HepG2 (cell line): ENCODE results near the gene SEMA3F. TPM values are rescaled to one million over a fixed set of nuclear protein-coding genes. Genes with fewer than 3 reads are reported as not detected.

ENCODE experiments used
- ASH2L ChIP-seq: fragments of 300-600, 200-600 bp; sonication (generic); IDR thresholded peaks from 2 replicates; pipeline ENCODE4 v1.7.0; 2017; ENCODE audit warnings: low read depth, mild to moderate bottlenecking, moderate library complexity, mixed read lengths, low read length; ENCODE audit not compliant: insufficient read length
- NFATC3 ChIP-seq: sonication (generic); formaldehyde crosslinking; IDR thresholded peaks from 2 replicates; pipeline ENCODE4 v1.5.1; 2020; ENCODE audit warnings: mild to moderate bottlenecking, missing genetic modification reagents
- PAF1 ChIP-seq: IDR thresholded peaks from 2 replicates; pipeline ENCODE4 v1.6.1; 2016; ENCODE audit warnings: missing genetic modification reagents, missing compliant biosample characterization
- ZKSCAN5 ChIP-seq: sonication (generic); formaldehyde crosslinking; IDR thresholded peaks from 2 replicates; pipeline ENCODE4 v1.5.1; 2020; ENCODE audit warnings: mild to moderate bottlenecking, missing genetic modification reagents
- ZNF281 ChIP-seq: sonication (generic); formaldehyde crosslinking; IDR thresholded peaks from 2 replicates; pipeline ENCODE4 v1.4.0; 2020; ENCODE audit warnings: missing genetic modification reagents, borderline replicate concordance
- ZNF30 ChIP-seq: sonication (generic); formaldehyde crosslinking; IDR thresholded peaks from 2 replicates; pipeline ENCODE4 v1.5.0; 2020; ENCODE audit warnings: mild to moderate bottlenecking, missing genetic modification reagents
- ZNF318 ChIP-seq: sonication (generic); formaldehyde crosslinking; IDR thresholded peaks from 2 replicates; pipeline ENCODE4 v1.4.0; 2020; ENCODE audit warnings: mild to moderate bottlenecking, missing genetic modification reagents
- polyA plus RNA-seq, 8 experiments: library from polyadenylated mRNA; depleted of rRNA in 3 of 8; stranded (reverse) in 7 of 8; unstranded in 1 of 8; fragments of >200 nt; fragmentation: Illumina TruSeq in 4 of 8; extraction: Trizol in 4 of 8; gene quantifications; 2 replicates each; pipeline versions ENCODE4 v1.2.1 to v1.2.3, GENCODE V29; 2011 to 2016; ENCODE audit warnings: low read depth in 4 of 8, missing spikeins in 1 of 8, mixed read lengths in 1 of 8; ENCODE audit not compliant: insufficient read depth in 1 of 8
- total RNA-seq, 5 experiments: library from RNA; depleted of rRNA; stranded (reverse); fragments of >200 nt; fragmentation: Illumina TruSeq; extraction: Trizol; gene quantifications; 2 replicates each; pipeline ENCODE4 v1.2.3, GENCODE V29; 2016; ENCODE audit warnings: low read depth in 1 of 5

The SEMA3F gene
- total and polyA plus RNA-seq, 2 of the 13 experiments (the other 11 are each of a cell fraction or from before 2014, with no cell fraction given) = 7.6 to 17.2 TPM

- TF ChIP-seq ZNF318 (CRISPR knock-in tag) (no peak), ZKSCAN5 (CRISPR knock-in tag) (peak; percentile 74; the same call in 1 of the 2 replicates), PAF1 (CRISPR knock-in tag) (no peak), ZNF30 (CRISPR knock-in tag) (no peak), ASH2L (peak; percentile 64), NFATC3 (CRISPR knock-in tag) (no peak), ZNF281 (CRISPR knock-in tag) (peak; percentile 93)
Observed at GRCh38 chr3:50208677-50209344, 53.7 kb downstream of the SEMA3F start (continued).
